ENCODE data around the gene FAT3. TPM values are rescaled to one million over a fixed set of nuclear protein-coding genes. Genes with fewer than 3 reads are reported as not detected.

FAT3 gene
- total RNA-seq, 1 experiment from 2014 or later: 0.02 TPM

- H3K9me2 ChIP-seq (ENCODE audit: insufficient read depth): no peaks in the 10 kb centered on the region
- ATAC-seq (no peak), DNase-seq (ENCODE audit: low read depth, low spot score) (no peak)
- no peak overlapping the region for H3K4me3 ChIP-seq (replicated peaks in 1 of 2; ENCODE audit: low read depth in 1 of 2, low read length in 2 of 2)
- no peaks in the 10 kb centered on the region for H4K20me1 ChIP-seq (ENCODE audit: insufficient read depth)
- H3K27ac ChIP-seq (ENCODE audit: low read depth, low read length): no peak overlapping the region
- RAD21 ChIA-PET (ENCODE audit: low non-redundant PET in 1 of 2, low total read pairs in 2 of 2, uncharacterized antibody in 2 of 2, unreplicated experiment in 2 of 2): no interaction called here
- BruUV-seq (replicated peaks): no TSS peak
- intact Hi-C loops (cut with micrococcal nuclease): no loop called here
- no peak overlapping the region for H2AFZ ChIP-seq (ENCODE audit: low read depth, low read length, poor library complexity, severe bottlenecking)
- no peaks in the 10 kb centered on the region for H3K79me2 ChIP-seq (ENCODE audit: insufficient read depth, low read length)
- peaks cover 0 to 4% of the 10 kb centered on the region in 2 experiments; a peak in 1 of 4 replicates for H3K9me3 ChIP-seq (ENCODE audit: control insufficient read depth in 1 of 2, insufficient read depth in 1 of 2, low read depth in 1 of 2, low read length in 2 of 2)
- H3K36me3 ChIP-seq (ENCODE audit: control insufficient read depth in 1 of 2, insufficient read depth in 2 of 2, low read length in 2 of 2): no peaks in the 10 kb centered on the region
- no peaks in the 10 kb centered on the region for H3K4me1 ChIP-seq (ENCODE audit: control insufficient read depth in 1 of 2, insufficient read depth in 2 of 2, low read length in 2 of 2)
- H3K27me3 ChIP-seq (ENCODE audit: insufficient read depth, low read length): no peaks in the 10 kb centered on the region
- H3K4me2 ChIP-seq (ENCODE audit: low read length): no peak overlapping the region
- POLR2A ChIA-PET: no interaction called here
- CTCF ChIA-PET: no interaction called here
- TF ChIP-seq SRF (IDR thresholded peaks at IDR 0.05; ENCODE audit: low read depth) (no peak), RAD21 (IDR thresholded peaks at IDR 0.05; ENCODE audit: low read depth) (no peak), FOSL1 (IDR thresholded peaks at IDR 0.05; ENCODE audit: low read depth) (no peak), ZBTB33 (IDR thresholded peaks at IDR 0.05; ENCODE audit: extremely low read depth, insufficient replicate concordance, low read length) (no peak), SIN3A (IDR thresholded peaks at IDR 0.05; ENCODE audit: low read depth) (no peak), CEBPB (IDR thresholded peaks at IDR 0.05; ENCODE audit: low read depth) (no peak), POLR2A (IDR thresholded peaks at IDR 0.05; ENCODE audit: borderline replicate concordance, extremely low read depth, insufficient read depth, insufficient read length) (no peak), ZNF274 (IDR thresholded peaks at IDR 0.05; ENCODE audit: low read depth, low read length) (no peak), ATF3 (IDR thresholded peaks at IDR 0.05) (no peak)
- TF ChIP-seq, protein P1, sequence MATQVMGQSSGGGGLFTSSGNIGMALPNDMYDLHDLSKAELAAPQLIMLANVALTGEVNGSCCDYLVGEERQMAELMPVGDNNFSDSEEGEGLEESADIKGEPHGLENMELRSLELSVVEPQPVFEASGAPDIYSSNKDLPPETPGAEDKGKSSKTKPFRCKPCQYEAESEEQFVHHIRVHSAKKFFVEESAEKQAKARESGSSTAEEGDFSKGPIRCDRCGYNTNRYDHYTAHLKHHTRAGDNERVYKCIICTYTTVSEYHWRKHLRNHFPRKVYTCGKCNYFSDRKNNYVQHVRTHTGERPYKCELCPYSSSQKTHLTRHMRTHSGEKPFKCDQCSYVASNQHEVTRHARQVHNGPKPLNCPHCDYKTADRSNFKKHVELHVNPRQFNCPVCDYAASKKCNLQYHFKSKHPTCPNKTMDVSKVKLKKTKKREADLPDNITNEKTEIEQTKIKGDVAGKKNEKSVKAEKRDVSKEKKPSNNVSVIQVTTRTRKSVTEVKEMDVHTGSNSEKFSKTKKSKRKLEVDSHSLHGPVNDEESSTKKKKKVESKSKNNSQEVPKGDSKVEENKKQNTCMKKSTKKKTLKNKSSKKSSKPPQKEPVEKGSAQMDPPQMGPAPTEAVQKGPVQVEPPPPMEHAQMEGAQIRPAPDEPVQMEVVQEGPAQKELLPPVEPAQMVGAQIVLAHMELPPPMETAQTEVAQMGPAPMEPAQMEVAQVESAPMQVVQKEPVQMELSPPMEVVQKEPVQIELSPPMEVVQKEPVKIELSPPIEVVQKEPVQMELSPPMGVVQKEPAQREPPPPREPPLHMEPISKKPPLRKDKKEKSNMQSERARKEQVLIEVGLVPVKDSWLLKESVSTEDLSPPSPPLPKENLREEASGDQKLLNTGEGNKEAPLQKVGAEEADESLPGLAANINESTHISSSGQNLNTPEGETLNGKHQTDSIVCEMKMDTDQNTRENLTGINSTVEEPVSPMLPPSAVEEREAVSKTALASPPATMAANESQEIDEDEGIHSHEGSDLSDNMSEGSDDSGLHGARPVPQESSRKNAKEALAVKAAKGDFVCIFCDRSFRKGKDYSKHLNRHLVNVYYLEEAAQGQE (IDR thresholded peaks at IDR 0.05; ENCODE audit: low read depth): no peak
- H3K9ac ChIP-seq (ENCODE audit: low read length): no peak overlapping the region
Observed at GRCh38 chr11:92226331-92227229, 2.0 kb downstream of the FAT3 start.
